HG03025 (cell line): Measurements from ENCODE around the gene SLC2A1.
"Not testable (repeated sequence)": the region's sequence is repeated elsewhere in the genome, so short reads cannot be mapped to it uniquely, and the experiment has no call there.

Experiments
- ATAC-seq: cut with Tn5 transposase; IDR thresholded peaks from one replicate; pipeline ENCODE4 v1.9.1; 2021; ENCODE audit warnings: mild to moderate bottlenecking, moderate library complexity; ENCODE audit not compliant: unreplicated experiment, low FRiP score

Gene SLC2A1

DNA sequence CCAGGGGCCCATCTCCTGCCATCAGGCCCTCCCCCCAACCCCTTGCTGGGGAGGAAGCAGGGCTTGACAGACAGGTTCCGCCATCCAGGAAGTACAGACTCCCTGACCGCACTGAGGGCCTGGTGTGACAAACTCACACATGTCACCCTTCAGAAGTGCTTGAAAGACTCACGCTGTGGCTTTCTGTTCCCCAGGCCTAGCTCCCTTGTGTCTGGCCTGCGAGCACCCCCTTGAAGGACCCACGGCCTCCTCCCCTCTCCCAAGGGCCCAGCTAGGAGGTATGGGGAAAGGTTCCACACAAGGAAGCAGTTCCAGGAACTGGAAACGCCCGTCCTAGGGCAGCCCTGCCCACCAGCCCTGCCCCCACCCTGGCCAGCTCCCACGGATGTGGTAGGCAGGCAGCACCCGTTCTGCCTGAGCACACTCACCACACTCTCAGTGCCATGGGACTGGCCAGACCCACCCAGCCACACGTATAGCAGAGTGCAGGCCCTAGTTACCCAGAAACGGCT lies 26.7 kb downstream of the SLC2A1 start:
- peak; percentile 46 for ATAC-seq

DNA sequence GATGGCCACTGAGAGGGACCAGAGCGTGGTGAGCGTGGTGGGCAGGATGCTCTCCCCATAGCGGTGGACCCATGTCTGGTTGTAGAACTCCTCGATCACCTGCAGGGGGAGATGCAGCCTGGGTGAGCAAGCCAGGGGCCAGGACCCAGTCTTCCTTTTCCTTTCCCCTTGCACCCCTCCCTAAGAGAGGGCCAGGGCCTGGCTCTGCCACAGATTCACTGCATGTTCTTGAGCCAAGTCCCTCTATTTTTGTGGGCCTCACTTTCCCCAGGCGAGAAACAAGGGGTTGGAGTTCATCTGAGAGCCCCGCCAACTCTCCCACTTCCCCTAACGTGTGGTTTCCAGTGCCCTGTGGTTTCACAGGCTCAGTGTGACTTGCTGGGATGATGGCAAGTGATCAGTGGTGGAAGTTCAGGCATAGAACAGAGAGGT lies 27.5 kb downstream of the SLC2A1 start:
- ATAC-seq = no peak

DNA sequence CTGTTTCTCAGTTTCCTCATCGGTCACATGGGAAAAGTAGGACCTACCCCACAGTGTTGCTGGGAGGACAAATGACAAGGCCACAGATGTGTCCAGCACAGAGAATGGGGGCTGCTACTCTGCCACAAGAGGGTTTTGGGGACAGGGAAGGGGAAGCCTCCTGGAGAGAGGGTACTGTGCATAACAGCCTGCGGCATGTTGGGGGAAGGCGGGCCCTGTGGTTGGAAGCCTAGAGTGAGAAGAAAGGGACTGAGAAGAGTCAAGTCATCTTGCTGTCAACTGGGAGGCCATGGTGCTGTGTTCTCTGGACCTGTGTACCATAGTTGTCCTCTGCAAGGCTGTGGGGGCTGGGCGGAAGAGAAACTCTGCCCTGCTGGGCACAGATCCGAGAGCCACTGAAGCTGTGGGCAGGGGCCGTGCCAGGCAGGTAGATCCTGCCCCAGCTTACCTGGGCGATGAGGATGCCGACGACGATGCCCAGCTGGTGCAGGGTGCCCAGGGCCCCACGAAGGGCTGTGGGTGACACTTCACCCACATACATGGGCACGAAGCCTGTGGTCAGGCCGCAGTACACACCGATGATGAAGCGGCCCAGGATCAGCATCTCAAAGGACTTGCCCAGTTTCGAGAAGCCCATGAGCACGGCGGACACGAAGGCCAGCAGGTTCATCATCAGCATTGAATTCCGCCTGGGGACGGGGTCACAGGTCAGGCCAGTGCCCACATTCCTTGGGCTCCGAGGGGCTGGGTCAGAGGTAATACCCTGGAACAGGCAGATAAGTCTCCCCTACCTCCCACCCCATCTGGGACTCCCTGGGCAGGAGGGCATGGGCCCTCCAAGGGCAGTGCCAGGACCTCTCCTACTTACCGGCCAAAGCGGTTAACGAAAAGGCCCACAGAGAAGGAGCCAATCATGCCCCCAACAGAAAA lies 28.2 kb downstream of the SLC2A1 start:
- no peak for ATAC-seq

DNA sequence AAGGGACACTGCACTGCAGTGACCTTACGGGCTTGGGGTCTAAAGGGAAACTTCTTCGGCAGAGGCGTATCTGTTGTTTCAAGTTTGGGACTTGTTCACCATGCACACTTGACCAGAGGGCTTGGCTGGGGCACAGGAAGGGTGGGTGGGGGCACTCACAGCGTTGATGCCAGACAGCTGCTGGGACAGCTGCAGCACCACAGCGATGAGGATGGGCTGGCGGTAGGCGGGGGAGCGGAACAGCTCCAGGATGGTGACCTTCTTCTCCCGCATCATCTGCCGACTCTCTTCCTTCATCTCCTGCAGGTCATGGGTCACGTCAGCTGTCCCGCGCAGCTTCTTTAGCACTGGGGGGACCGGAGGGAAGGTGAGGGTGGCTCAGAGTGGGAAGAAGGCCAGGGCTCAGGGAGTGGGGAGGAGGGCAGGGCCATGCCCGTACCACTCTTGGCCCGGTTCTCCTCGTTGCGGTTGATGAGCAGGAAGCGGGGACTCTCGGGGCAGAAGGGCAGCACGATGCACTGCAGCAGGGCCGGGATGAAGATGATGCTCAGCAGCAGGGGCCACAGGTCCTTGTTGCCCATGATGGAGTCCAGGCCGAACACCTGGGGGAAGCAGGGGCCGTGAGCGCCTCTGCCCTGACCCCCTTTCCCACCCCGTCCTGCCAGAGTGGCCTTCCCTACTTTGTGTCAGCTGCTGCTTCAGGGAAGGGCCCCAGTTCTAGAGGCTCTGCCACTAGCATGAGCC lies 29.1 kb downstream of the SLC2A1 start:
- ATAC-seq = no peak

DNA sequence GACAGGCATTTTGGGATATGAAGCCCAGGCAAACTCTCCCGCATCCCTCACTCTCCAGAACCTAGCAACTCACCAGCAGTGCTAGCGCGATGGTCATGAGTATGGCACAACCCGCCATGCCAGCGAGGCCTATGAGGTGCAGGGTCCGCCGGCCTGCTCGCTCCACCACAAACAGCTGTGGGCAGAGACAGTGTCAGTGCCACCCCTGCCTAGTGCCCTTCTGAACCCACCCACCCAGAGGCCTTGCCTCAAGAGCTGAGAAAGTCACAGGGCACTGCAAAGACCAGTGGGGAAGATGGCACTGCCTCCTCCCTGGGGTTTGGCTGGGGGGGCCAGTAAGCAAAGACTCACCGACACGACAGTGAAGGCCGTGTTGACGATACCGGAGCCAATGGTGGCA lies 29.8 kb downstream of the SLC2A1 start:
- ATAC-seq = no peak

DNA sequence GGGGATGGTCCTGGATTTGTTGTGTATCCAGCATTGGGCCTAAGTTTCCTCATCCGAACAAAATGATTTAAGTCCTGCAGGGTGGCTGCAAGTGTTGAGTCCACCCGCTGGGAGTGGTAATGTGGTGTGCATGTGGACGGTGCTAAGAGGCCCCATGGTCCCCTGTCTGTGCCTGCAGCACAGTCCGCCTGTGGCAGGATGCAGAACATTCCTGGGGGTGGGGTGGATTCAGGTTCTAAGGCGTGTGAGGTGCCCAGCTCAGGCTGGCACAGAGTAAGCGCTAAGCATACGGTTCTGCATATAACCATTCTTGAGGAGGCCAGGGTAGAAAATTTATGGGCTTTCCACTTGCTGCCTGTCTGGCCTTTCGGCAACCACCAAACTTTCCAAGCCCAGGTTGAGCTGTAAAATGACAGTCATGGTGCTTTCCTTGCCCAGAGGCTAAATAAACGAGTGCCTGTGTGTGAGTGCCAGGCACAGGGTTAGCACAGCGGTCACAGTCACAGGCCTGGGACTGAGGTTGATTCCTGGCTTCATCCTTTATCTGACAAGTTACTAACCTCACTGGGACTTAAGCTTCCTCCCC lies 30.7 kb downstream of the SLC2A1 start:
- ATAC-seq = no peak

DNA sequence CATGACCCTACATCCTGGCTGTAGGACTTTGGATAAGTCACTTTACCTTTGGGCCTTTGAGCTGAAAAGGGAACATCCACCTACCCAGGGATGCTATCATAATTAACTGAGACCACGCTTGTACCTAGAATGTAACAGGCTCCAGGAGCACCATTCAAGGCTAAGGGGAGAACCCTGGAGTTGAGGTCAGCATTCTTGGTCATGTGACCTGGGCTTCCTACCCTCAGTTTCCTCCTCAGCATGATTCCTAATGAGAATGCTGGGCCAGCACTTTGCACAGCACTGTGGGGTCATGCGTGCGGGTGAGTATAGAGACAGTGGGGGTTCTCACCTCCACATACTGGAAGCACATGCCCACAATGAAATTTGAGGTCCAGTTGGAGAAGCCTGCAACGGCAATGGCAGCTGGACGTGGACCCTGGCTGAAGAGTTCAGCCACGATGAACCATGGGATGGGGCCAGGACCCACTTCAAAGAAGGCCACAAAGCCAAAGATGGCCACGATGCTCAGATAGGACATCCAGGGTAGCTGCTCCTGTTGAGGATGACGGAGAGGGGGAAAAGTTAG lies 31.3 kb downstream of the SLC2A1 start:
- no peak for ATAC-seq

DNA sequence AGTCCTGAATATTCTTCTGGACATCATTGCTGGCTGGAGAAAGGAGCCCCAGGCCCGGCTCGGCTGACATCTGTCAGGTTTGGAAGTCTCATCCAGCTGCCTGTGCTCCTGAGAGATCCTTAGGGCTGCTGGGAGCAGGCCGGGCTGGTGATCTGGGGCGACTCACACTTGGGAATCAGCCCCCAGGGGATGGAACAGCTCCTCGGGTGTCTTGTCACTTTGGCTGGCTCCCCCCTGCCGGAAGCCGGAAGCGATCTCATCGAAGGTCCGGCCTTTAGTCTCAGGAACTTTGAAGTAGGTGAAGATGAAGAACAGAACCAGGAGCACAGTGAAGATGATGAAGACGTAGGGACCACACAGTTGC lies 31.8 kb downstream of the SLC2A1 start:
- no peak for ATAC-seq

DNA sequence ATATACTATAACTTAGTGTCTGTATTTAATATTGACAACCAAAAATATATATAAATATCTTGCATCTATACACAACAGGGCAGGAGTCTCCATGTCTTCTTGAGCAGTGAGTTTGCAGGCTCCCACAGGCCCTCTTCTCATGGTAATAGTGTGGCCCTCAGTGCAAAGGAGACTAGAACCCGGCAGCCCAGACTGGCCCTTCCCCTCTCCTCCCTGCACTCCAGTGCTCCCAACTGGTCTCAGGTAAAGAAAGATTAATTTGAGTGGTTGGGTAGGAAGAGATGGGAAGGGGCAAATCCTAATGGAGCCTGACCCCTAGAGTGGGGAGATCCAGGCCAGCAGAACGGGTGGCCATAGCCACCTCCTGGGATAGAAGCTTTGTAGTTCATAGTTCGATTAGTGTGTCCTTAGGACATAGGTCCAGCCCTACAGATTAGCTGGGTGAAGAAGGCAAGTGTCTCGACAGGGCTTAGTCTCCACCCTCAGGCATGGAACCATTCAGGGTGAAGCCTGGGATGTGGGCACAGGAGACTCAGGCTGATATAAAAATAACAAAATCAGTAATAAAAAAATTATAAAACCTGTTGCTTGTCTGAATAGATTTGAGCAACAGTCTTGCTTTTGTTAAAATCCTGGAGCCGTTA lies 32.3 kb downstream of the SLC2A1 start:
- no peak for ATAC-seq

DNA sequence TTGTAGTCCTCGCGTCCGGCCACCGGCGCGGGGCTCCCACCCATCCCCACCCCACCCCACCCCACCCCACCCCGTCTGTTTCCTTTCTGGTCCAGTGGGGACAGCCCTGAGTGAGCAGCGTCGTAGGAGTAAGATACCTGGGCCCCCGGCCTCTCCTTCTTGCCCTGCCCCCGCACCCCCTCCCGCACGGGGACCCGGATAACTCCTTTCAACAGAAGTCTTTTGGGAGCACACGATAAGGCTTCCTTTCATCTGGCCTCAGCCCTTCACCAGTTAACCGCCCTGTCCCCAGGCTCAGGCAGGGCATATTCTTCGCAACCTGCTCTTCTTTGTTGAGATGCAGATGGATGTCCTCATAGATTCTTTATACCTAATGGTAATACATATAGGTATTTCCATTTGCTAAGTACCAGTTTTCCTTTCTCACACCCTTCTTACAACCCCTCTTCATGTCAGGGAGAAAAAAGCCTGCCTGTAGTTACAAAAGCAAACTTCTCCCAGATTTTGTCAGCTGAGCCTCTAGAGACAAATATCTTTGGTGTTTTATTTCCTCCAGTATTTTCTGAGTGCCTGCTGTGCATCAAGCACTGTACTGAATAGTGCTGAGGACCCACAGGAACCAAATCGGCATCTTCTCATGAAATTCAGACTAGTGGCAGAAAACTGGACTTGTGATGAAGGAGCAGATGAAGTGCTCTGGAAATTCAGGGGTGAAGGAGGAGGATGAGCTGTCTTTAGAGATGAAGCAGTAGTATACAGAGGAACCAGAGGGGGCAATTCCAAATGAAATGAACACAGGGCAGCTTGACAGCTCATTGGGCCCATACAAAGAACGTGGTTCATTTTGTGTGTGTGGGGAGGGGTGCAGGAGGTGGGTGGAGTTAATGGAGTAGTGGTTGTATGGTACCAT lies 33.6 kb downstream of the SLC2A1 start:
- ATAC-seq = no peak

DNA sequence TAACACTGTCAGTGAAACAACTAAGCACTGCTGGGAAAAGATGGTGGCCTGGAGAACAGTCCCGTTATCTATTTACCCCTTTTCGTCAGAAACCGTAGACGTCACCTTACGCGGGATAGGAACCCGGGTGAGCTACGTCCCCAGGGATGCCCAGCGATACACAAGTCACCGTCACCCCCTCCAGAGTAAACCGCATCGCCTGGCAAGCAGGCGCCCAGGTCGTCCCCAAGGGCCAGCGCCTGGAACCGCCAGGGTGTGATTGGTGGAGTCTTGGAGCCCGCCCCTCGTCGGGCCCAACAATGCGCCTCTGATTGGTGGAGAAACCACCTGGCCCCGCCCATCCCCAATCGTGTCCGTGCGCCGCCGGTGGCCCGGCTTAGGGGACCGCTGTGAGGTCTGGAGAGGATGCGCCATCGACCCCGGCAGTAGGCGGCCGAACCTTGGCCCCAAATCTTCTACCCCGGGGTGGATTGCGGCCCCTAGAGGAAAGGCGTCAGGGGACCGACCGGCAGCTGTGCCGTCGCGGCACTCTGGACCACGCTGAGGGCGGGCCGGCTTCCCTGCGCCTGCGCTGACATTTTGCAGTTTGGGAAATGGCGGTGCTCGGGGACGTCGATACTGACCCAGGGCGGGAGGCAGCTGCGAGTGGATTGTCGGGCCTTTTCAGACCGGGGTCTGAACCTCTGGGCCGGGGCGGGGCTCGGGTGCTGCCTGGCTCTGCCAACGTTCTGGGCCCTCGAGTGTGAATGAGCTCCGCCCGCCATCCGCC lies 34.4 kb downstream of the SLC2A1 start:
- ATAC-seq = peak; percentile 88

DNA sequence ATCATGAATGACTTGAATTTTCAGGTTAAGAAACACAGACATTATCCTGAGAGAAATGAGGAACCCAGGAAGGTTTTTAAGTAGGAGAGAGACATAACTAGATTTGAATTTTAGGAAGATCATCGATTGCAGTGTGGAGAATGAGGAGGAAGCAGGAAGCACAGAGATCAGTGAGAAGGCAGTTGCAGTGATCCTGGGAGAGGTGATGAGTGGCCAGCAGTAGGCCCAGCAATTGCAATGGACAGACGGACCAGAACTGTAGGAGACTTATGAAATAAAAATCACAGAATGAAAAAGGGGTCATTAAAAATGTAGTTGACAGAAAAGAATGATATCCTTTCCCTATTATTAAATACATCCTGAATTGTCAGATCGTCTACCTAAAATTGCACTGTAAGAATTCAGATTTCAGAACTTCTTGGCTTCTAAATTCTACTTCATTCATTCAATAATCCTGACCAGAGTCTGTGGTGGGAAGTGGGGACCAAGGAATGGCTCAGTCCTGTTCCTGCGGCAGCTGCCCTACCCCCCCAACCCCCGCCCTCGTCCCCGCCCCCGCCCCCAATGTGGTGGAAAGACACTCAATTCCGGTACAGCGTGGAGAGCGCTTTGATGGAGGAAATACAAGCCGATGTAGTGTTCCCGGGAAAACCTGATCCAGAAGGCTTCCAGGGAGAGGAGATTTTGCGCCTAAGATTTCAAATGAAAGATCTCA lies 35.1 kb downstream of the SLC2A1 start:
- no peak for ATAC-seq

DNA sequence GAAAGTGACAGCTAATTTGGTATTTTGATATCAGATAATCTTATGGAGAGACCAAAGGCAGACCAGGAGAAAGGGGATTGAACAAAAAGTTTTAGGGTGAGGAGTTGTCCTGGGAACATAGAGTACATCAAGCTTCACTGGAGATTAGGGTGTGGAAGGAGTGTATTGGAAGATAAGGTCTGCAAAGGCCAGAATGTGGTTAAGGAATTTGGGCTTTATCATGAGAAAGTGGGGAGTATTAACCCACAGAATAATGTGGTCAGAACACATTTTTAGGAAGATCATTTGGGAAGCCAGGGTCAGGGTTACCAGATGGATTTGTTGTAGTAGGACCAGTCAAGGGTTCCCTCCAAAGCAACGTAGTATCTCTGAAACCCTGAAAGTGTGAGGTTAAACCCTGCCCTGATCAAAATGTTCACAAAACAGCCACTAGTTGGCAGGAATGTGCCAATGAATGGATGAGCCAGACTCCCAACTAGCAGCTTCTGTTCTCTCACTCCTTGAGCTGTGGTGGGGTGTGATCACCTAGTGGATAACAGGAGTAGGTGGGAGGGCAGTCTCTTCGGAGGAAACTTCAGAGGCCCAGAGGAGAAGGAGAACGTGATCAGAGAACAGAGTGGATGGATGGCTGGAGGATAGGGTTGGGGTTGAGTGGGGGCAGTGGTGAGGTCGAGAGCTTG lies 35.8 kb downstream of the SLC2A1 start:
- ATAC-seq = no peak

DNA sequence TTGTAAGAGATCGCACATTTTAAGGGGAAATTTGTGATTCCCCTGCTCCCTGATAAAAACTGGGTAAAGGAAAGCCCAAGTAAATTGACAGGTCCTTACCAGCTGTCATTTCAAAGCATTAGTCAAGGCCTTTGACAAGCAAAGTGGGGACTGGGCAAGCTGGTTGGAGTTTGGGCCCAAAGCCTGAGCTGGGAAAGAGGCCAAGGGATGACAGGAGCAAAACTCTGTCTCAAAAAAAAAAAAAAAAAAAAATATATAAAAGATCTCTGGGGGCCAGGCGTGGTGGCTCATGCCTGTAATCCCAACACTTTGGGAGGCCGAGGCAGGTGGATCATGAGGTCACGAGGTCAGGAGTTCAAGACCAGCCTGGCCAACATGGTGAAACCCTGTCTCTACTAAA lies 36.9 kb downstream of the SLC2A1 start:
- ATAC-seq = no peak

DNA sequence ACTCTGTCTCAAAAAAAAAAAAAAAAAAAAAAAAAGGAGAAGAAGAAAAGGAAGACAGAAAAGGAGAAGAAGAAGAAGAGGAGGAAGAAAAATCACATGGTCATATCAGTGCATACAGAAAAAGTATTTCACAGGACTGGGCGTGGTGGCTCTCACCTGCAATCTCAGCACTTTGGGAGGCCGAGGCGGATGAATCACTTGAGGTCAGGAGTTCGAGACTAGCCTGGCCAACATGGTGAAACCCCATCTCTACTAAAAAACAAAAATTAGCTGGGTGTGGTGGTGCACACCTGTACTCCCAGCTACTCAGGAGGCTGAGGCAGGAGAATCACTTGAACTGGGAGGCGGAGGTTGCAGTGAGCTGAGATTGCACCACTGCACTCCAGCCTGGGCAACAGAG lies 39.0 kb downstream of the SLC2A1 start:
- not testable (repeated sequence) for ATAC-seq

DNA sequence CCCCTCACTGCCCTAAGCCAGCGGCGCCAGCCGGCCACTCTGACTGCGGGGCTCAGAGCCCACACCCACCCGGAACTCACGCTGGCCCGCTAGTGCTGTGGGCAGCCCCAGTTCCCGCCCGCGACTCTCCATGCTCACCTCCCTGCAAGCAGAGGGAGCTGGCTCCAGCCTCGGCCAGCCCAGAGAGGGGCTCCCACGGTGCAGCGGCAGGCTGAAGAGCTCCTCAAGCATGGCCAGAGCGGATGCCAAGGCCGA lies 41.5 kb downstream of the SLC2A1 start:
- no peak for ATAC-seq

DNA sequence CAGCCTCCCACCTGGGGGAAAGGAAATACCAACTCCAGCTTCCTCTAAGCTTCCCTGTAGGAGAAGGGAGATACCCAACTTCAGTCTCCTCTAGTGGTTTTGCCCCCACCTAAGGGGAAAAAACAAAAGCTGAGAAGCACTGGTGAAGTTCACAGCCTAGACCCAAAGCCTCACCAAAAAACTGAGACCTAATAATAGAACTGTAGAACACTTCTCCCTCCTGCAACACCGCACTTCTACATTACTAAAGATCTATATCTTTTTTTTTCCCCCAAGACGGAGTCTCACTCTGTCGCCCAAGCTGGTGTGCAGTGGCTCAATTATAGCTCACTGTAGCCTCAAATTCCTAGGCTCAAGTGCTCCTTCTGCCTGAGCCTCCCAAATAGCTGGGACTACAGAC lies 43.2 kb downstream of the SLC2A1 start:
- no peak for ATAC-seq
